ENCODE data around the gene PEX26.
"Not testable (repeated sequence)": the region's sequence is repeated elsewhere in the genome, so short reads cannot be mapped to it uniquely, and the experiment has no call there.

The PEX26 gene

DNA sequence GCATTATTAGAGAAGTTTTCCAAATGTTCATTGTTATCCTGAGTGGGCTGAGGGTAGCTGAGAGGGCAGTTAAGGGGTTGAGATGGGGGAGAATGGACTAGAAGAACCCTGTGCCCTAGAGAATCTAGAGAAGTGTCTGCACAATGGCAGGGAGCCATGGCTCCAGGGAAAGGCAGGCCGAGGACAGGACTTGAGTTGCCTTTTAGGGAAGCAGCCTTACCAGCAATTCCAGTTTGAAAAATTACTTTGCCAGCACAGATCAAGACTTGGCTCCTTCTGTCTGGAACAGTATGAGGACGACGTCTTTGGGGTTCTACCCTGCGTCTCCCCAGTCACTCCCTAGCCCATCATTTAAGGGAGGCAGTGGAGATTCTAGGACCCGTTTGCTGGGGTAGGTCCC lies 27.7 kb upstream of the PEX26 start:
- ATAC-seq: no peak
- Mint-ChIP-seq H3K27me3 (peaks cover 15% of the 10 kb centered on the region), H3K27ac (no peak overlapping the region), H3K4me3 (no peak overlapping the region), H3K4me1 (no peaks in the 10 kb centered on the region), H3K9me3 (no peaks in the 10 kb centered on the region)
- no peak for DNase-seq

GRCh38 chr22:18051113-18051512 lies 26.7 kb upstream of the PEX26 start:
- H3K27me3 Mint-ChIP-seq: peaks cover 15% of the 10 kb centered on the region
- H3K9me3 Mint-ChIP-seq, DNase-seq, ATAC-seq, H3K27ac Mint-ChIP-seq, H3K4me3 Mint-ChIP-seq, H3K4me1 Mint-ChIP-seq: not testable (repeated sequence)

GRCh38 chr22:18053216-18053946 lies 24.4 kb upstream of the PEX26 start:
- not testable (repeated sequence) for H3K4me1 Mint-ChIP-seq, H3K9me3 Mint-ChIP-seq, H3K27ac Mint-ChIP-seq, H3K4me3 Mint-ChIP-seq, ATAC-seq, DNase-seq
- peaks cover 13% of the 10 kb centered on the region for H3K27me3 Mint-ChIP-seq

DNA sequence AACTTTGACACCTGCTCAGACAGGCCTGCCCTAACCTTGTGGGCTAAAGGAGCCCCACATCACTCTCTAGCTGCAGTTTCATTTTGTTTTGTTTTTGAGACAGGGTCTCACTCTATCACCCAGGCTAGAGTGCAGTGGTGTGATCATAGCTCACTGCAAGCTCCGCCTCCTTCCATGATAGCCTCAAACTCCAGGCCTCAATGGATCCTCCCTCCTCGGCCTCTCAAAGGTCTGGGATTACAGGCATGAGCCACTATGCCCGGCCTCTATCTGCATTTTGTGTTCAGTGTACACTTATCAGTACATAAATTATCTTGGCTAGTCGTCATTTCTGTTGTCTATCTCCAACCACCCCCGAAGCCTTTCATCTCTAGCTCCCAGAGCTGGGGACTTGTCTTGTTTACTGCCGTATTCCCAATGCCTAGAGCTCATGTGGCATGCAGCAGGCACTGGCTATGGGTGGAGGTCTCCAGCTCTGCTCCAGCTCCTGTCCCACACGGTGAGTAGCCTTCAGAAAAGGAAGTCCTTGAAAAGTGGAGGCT lies 22.1 kb upstream of the PEX26 start:
- Mint-ChIP-seq H3K4me3 (no peak overlapping the region), H3K27me3 (no peaks in the 10 kb centered on the region), H3K9me3 (no peaks in the 10 kb centered on the region), H3K27ac (peak overlapping the region in 1 of 2 donors; percentile 2), H3K4me1 (no peaks in the 10 kb centered on the region)
- DNase-seq (no peak), ATAC-seq (no peak)

- Mint-ChIP-seq H3K4me3 (no peak overlapping the region), H3K4me1 (no peaks in the 10 kb centered on the region), H3K27ac (peak overlapping the region in 1 of 2 donors; percentile 35), H3K9me3 (no peaks in the 10 kb centered on the region), H3K27me3 (no peaks in the 10 kb centered on the region)
- ATAC-seq (no peak), DNase-seq (no peak)
Observed at GRCh38 chr22:18056161-18056666, 21.6 kb upstream of the PEX26 start.

DNA sequence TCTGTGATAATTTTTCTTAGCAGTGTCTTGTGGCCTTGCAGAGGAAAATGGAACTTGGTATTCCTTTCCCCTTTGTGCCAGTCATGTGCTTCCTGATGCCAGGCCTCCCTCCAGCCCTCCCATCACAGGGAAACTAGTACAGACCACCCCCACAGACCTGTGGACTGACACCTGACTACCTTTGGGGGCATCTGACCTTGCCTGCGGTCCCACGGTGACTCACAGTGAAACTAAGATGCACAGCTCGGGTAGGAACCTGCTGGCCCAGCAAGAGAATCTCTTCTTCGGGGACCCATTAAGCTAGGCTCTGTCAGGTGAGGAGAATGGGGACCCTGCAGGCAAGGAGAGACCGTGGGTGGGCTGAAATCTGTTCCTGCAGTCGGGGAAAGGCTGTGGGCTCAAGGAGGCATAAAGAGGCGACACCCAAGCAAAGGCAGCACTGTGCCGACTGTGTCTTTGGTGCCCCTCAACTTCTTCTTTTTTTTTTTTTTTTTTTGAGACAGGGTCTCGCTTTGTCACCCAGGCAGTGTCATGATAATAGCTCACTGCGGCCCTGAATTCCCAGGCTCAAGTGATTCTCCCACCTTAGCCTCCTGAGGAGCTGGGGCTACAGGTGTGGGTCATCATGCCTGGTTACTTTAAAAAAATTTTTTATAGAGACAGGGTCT lies 20.8 kb upstream of the PEX26 start:
- DNase-seq: no peak
- Mint-ChIP-seq H3K27me3 (no peaks in the 10 kb centered on the region), H3K4me1 (no peaks in the 10 kb centered on the region), H3K9me3 (no peaks in the 10 kb centered on the region), H3K27ac (no peak overlapping the region), H3K4me3 (no peak overlapping the region)
- no peak for ATAC-seq

- Mint-ChIP-seq H3K27ac (no peak overlapping the region), H3K4me3 (no peak overlapping the region), H3K9me3 (no peaks in the 10 kb centered on the region), H3K27me3 (no peaks in the 10 kb centered on the region), H3K4me1 (no peaks in the 10 kb centered on the region)
- no peak for DNase-seq
- no peak for ATAC-seq
Observed at GRCh38 chr22:18057568-18058209, 20.1 kb upstream of the PEX26 start.

- no peaks in the 10 kb centered on the region for H3K9me3 Mint-ChIP-seq
- H3K27ac Mint-ChIP-seq: peak overlapping the region in 1 of 2 donors; percentile 1
- DNase-seq: no peak
- H3K4me1 Mint-ChIP-seq: no peaks in the 10 kb centered on the region
- no peaks in the 10 kb centered on the region for H3K27me3 Mint-ChIP-seq
- ATAC-seq: no peak
- no peak overlapping the region for H3K4me3 Mint-ChIP-seq
Observed at GRCh38 chr22:18058371-18059093, 19.3 kb upstream of the PEX26 start.

DNA sequence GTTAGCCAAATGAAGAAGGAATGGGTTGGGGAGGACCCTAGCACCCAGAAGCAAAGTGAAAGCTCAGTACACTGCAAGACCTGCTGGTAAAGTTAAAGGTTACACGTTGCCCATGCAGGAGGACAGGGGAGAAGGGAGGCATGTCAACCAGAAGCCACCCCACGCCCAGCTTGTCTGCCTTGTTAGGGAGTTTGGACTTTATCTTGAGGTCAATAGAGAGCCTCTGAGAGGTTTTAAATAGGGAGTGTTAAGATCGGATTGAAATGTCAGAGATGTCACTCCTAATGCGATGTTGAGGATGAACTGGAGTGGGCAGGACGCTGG lies 18.7 kb upstream of the PEX26 start:
- no peak for ATAC-seq
- H3K27me3 Mint-ChIP-seq: no peaks in the 10 kb centered on the region
- no peak overlapping the region for H3K4me3 Mint-ChIP-seq
- DNase-seq: no peak
- H3K9me3 Mint-ChIP-seq: no peaks in the 10 kb centered on the region
- H3K4me1 Mint-ChIP-seq: no peaks in the 10 kb centered on the region
- no peak overlapping the region for H3K27ac Mint-ChIP-seq

GRCh38 chr22:18059473-18059872 lies 18.3 kb upstream of the PEX26 start:
- H3K27me3 Mint-ChIP-seq: peaks cover 2% of the 10 kb centered on the region
- H3K9me3 Mint-ChIP-seq: no peaks in the 10 kb centered on the region
- no peak for ATAC-seq

GRCh38 chr22:18059991-18060390 lies 17.8 kb upstream of the PEX26 start:
- Mint-ChIP-seq H3K9me3 (no peaks in the 10 kb centered on the region), H3K27me3 (peaks cover 7% of the 10 kb centered on the region), H3K4me1 (no peaks in the 10 kb centered on the region), H3K4me3 (no peak overlapping the region), H3K27ac (no peak overlapping the region)
- no peak for DNase-seq
- no peak for ATAC-seq

More at GRCh38 chr22:18059473-18059872, 18.3 kb upstream of the PEX26 start:
- H3K4me1 Mint-ChIP-seq: no peaks in the 10 kb centered on the region
- no peak for DNase-seq
- H3K27ac Mint-ChIP-seq: no peak overlapping the region
- H3K4me3 Mint-ChIP-seq: no peak overlapping the region

DNA sequence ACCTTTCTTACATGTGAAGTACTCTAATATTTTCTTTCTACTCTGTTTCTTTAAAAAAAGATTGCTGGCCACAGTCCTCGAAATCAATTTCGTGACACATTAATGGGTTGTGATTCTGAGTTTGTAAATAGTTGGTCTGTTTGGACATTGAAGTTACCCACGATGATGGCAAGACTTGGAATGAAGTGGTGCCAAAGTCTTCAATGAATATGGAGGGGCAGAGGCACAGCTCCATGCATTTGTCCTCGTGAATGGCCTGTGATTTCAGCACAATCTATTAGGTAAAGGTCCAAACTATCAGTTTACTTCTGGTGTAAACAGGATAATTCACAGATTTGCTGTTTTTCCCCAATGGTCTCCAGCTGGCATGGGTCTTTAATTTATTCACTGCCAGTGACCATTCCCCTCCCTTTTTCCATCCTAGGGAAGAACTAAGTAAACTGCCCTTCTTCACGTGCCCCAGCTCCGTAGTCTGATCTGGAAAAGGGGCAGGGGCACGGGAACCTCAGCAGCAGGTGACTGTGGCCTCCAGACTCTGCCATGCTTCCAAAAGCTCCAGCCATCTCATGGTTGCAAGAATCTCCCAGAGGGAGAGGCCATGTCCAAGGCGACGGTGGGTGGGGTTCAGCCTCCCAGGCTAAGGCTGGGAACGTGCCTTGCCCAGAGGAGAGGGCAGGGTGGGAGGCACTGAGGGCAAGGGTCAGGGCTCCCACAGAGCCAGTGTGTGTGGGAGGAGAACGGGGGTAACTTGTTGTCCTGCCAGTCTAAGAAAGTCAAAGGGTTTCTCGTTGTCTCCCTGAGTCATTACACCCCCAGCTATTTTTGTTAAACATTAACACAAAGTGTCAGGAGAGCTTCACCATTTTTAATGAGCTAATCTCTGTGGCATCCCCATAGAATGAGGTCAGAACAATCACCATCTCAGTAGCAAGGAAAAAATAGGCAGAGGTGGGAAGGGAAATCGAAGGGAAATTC lies 16.9 kb upstream of the PEX26 start:
- Mint-ChIP-seq H3K4me3 (no peak overlapping the region), H3K9me3 (no peaks in the 10 kb centered on the region), H3K4me1 (no peaks in the 10 kb centered on the region), H3K27ac (no peak overlapping the region), H3K27me3 (peaks cover 16% of the 10 kb centered on the region)
- DNase-seq (no peak), ATAC-seq (no peak)

DNA sequence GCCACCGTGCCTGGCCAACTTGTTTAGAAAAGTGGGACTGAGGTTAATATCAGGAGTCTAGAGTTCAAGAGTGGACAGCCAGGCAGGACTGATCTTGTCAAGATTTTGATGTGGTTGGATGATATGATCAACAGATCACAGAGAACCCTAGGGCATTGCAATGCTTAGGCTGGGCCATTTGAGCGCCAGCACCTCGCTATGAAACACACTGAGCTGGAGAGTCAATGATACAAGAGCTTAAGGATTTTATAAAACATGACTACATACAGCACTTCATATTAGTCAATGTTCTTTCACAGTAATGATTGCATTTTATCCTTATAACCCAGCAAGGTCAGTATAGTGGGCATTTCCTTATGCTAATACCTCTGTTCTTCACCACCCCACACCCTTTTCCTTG lies 15.4 kb upstream of the PEX26 start:
- Mint-ChIP-seq H3K27ac (no peak overlapping the region), H3K27me3 (peaks cover 30% of the 10 kb centered on the region), H3K4me3 (no peak overlapping the region), H3K9me3 (no peaks in the 10 kb centered on the region), H3K4me1 (no peaks in the 10 kb centered on the region)
- ATAC-seq: no peak
- no peak for DNase-seq

DNA sequence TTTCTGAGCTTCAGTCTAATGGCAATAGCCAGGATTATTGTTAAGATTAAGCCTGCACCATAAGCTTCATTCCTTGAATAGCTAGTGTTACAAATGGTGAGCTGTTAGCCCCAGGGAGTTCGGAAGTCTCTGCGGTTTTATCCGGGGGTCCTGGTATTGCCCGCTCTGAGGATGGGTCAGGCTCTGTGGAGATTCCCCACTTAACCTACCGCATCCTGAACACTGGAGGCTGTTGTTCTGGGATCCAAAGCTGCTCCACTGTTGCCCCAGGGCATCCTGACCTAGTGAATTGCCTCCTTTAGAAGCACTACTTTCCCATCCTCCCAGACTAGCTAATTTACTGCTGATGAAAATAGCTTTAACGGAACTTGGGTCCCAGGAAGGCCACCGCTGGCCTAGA lies 14.5 kb upstream of the PEX26 start:
- no peaks in the 10 kb centered on the region for H3K9me3 Mint-ChIP-seq
- H3K27ac Mint-ChIP-seq: no peak overlapping the region
- no peak overlapping the region for H3K4me3 Mint-ChIP-seq
- ATAC-seq (no peak), DNase-seq (no peak)
- peaks cover 38% of the 10 kb centered on the region for H3K27me3 Mint-ChIP-seq
- H3K4me1 Mint-ChIP-seq: no peaks in the 10 kb centered on the region

All from stimulated activated naive CD8-positive, alpha-beta T cell treated with anti-CD3 and anti-CD28 coated beads, Interleukin-15, amount 100 ng/mL, for 72 hours (primary cell).